Activated CD8-positive, alpha-beta T cell treated with anti-CD3 and anti-CD28 coated beads, Interleukin-2, amount 10 ng/mL, durations not matched to agents 7 days and 5 days (primary cell): ENCODE results near the gene ARHGEF38. TPM values are rescaled to one million over a fixed set of nuclear protein-coding genes. Genes with fewer than 3 reads are reported as not detected.

Experiments
- ATAC-seq: fragments of 150-1000 bp; cut with Tn5 transposase; one replicate; pipeline ENCODE4 v1.10.0; 2021; ENCODE audit warnings: moderate library complexity
- CTCF ChIA-PET: fragments of 350-600 bp; sonication (Branson Sonifier 250); formaldehyde crosslinking; loops from one replicate; lab custom pipeline; 2021; ENCODE audit warnings: antibody characterized with exemption; lab: Charles Lee
- POLR2A ChIA-PET: fragments of 350-600 bp; sonication (Branson Sonifier 250); formaldehyde crosslinking; loops from one replicate; lab custom pipeline; 2021; ENCODE audit warnings: antibody characterized with exemption; lab: Charles Lee
- DNase-seq: peaks from one replicate; pipeline ENCODE4 v3.0.0-alpha.2; 2020
- H3K27ac Mint-ChIP-seq: one replicate; pipeline ENCODE4 v1.8.0; 2021; ENCODE audit warnings: mild to moderate bottlenecking, mixed read lengths
- H3K27me3 Mint-ChIP-seq: one replicate; pipeline ENCODE4 v1.8.0; 2021; ENCODE audit warnings: low read depth, mixed read lengths
- H3K36me3 Mint-ChIP-seq: one replicate; pipeline ENCODE4 v1.8.0; 2021; ENCODE audit warnings: low read depth, mixed read lengths
- H3K4me1 Mint-ChIP-seq: one replicate; pipeline ENCODE4 v1.8.0; 2021; ENCODE audit warnings: low read depth, mixed read lengths
- H3K4me3 Mint-ChIP-seq: one replicate; pipeline ENCODE4 v1.8.0; 2021; ENCODE audit warnings: mild to moderate bottlenecking, mixed read lengths
- H3K9me3 Mint-ChIP-seq: one replicate; pipeline ENCODE4 v1.8.0; 2022; ENCODE audit warnings: mixed read lengths; ENCODE audit not compliant: insufficient read depth
- total RNA-seq, 2 experiments: library from RNA; stranded (reverse); gene quantifications; one replicate each; pipeline ENCODE4 v1.2.3, GENCODE V29; 2021

Gene ARHGEF38
- total RNA-seq, 2 experiments from 2014 or later = not detected

GRCh38 chr4:105543346-105543745 is 9.1 kb upstream of the ARHGEF38 start:
- POLR2A ChIA-PET = no interaction called here
- no peak for ATAC-seq

GRCh38 chr4:105543881-105544280 is 8.5 kb upstream of the ARHGEF38 start:
- no peak for ATAC-seq
- Mint-ChIP-seq H3K36me3 (no peaks in the 10 kb centered on the region), H3K4me3 (no peak overlapping the region), H3K27me3 (no peaks in the 10 kb centered on the region), H3K27ac (no peak overlapping the region), H3K9me3 (no peaks in the 10 kb centered on the region), H3K4me1 (peaks cover 2% of the 10 kb centered on the region)
- no peak for DNase-seq
- CTCF ChIA-PET = interaction anchor here (1.4 to 1.5 kb wide), 2 partner anchors 23 to 70 kb away, joined by 4 to 6 read pairs; partner anchors contain the start of gene PPA2
- POLR2A ChIA-PET = interaction anchor here (0.6 kb wide), 1 partner anchor 21 kb away, joined by 3 read pairs; no protein-coding TSS in a partner anchor

More at GRCh38 chr4:105543346-105543745, 9.1 kb upstream of the ARHGEF38 start:
- Mint-ChIP-seq H3K27ac (no peak overlapping the region), H3K27me3 (peaks cover 2% of the 10 kb centered on the region), H3K36me3 (no peaks in the 10 kb centered on the region), H3K9me3 (no peaks in the 10 kb centered on the region), H3K4me3 (no peak overlapping the region), H3K4me1 (peaks cover 2% of the 10 kb centered on the region)
- DNase-seq = no peak
- CTCF ChIA-PET = interaction anchor here (1.4 kb wide), 1 partner anchor 69 kb away, joined by 6 read pairs; the partner anchor contains the start of gene PPA2

GRCh38 chr4:105544520-105545286 is 7.7 kb upstream of the ARHGEF38 start:
- no peaks in the 10 kb centered on the region for H3K27me3 Mint-ChIP-seq
- H3K4me3 Mint-ChIP-seq = no peak overlapping the region
- POLR2A ChIA-PET = interaction anchor here (0.6 kb wide), 1 partner anchor 20 kb away, joined by 3 read pairs; no protein-coding TSS in a partner anchor
- DNase-seq = no peak
- H3K4me1 Mint-ChIP-seq = peaks cover 2% of the 10 kb centered on the region
- no peak overlapping the region for H3K27ac Mint-ChIP-seq
- no peak for ATAC-seq
- no peaks in the 10 kb centered on the region for H3K36me3 Mint-ChIP-seq
- CTCF ChIA-PET = interaction anchor here (1.4 to 1.5 kb wide), 2 partner anchors 24 to 71 kb away, joined by 4 to 6 read pairs; partner anchors contain the start of gene PPA2
- H3K9me3 Mint-ChIP-seq = no peaks in the 10 kb centered on the region

- H3K4me1 Mint-ChIP-seq = peaks cover 2% of the 10 kb centered on the region
- H3K36me3 Mint-ChIP-seq = no peaks in the 10 kb centered on the region
- ChIA-PET CTCF (no interaction called here), POLR2A (no interaction called here)
- DNase-seq (no peak), ATAC-seq (no peak)
- no peak overlapping the region for H3K4me3 Mint-ChIP-seq
- H3K27me3 Mint-ChIP-seq = no peaks in the 10 kb centered on the region
- no peaks in the 10 kb centered on the region for H3K9me3 Mint-ChIP-seq
- H3K27ac Mint-ChIP-seq = no peak overlapping the region
These were observed 6.3 kb upstream of the ARHGEF38 start for GRCh38 chr4:105546086-105546485.

GRCh38 chr4:105547769-105548168 is 4.7 kb upstream of the ARHGEF38 start:
- Mint-ChIP-seq H3K27ac (no peak overlapping the region), H3K27me3 (no peaks in the 10 kb centered on the region), H3K4me3 (no peak overlapping the region), H3K36me3 (no peaks in the 10 kb centered on the region), H3K4me1 (no peaks in the 10 kb centered on the region), H3K9me3 (no peaks in the 10 kb centered on the region)
- ATAC-seq = no peak
- ChIA-PET POLR2A (no interaction called here), CTCF (no interaction called here)
- no peak for DNase-seq

GRCh38 chr4:105548483-105548882 is 3.9 kb upstream of the ARHGEF38 start:
- no peak overlapping the region for H3K4me3 Mint-ChIP-seq
- POLR2A ChIA-PET = no interaction called here
- no peak for DNase-seq
- no peaks in the 10 kb centered on the region for H3K9me3 Mint-ChIP-seq
- H3K4me1 Mint-ChIP-seq = no peaks in the 10 kb centered on the region
- CTCF ChIA-PET = no interaction called here
- no peaks in the 10 kb centered on the region for H3K36me3 Mint-ChIP-seq
- no peak for ATAC-seq
- H3K27me3 Mint-ChIP-seq = peaks cover 3% of the 10 kb centered on the region
- no peak overlapping the region for H3K27ac Mint-ChIP-seq

GRCh38 chr4:105550641-105551040 is 1.8 kb upstream of the ARHGEF38 start:
- Mint-ChIP-seq H3K27me3 (peaks cover 10% of the 10 kb centered on the region), H3K4me3 (no peak overlapping the region), H3K9me3 (no peaks in the 10 kb centered on the region), H3K4me1 (no peaks in the 10 kb centered on the region), H3K36me3 (no peaks in the 10 kb centered on the region), H3K27ac (no peak overlapping the region)
- ChIA-PET POLR2A (no interaction called here), CTCF (no interaction called here)
- ATAC-seq (no peak), DNase-seq (no peak)

GRCh38 chr4:105555409-105555808 is 3.0 kb downstream of the ARHGEF38 start:
- POLR2A ChIA-PET = no interaction called here
- H3K4me3 Mint-ChIP-seq = no peak overlapping the region
- ATAC-seq (no peak), DNase-seq (no peak)
- H3K27me3 Mint-ChIP-seq = peaks cover 14% of the 10 kb centered on the region
- CTCF ChIA-PET = no interaction called here
- H3K36me3 Mint-ChIP-seq = no peaks in the 10 kb centered on the region
- H3K27ac Mint-ChIP-seq = no peak overlapping the region
- H3K9me3 Mint-ChIP-seq = no peaks in the 10 kb centered on the region
- H3K4me1 Mint-ChIP-seq = no peaks in the 10 kb centered on the region

GRCh38 chr4:105556206-105556605 is 3.8 kb downstream of the ARHGEF38 start:
- no peaks in the 10 kb centered on the region for H3K4me1 Mint-ChIP-seq
- ATAC-seq (no peak), DNase-seq (no peak)
- no peak overlapping the region for H3K4me3 Mint-ChIP-seq
- no peaks in the 10 kb centered on the region for H3K36me3 Mint-ChIP-seq
- peaks cover 14% of the 10 kb centered on the region for H3K27me3 Mint-ChIP-seq
- ChIA-PET POLR2A (interaction anchor here (0.5 kb wide), 1 partner anchor 395 kb away, joined by 3 read pairs; no protein-coding TSS in a partner anchor), CTCF (no interaction called here)
- no peaks in the 10 kb centered on the region for H3K9me3 Mint-ChIP-seq
- H3K27ac Mint-ChIP-seq = no peak overlapping the region

- POLR2A ChIA-PET = no interaction called here
- no peak overlapping the region for H3K27ac Mint-ChIP-seq
- H3K4me1 Mint-ChIP-seq = no peaks in the 10 kb centered on the region
- peaks cover 15% of the 10 kb centered on the region for H3K27me3 Mint-ChIP-seq
- no peak overlapping the region for H3K4me3 Mint-ChIP-seq
- no peaks in the 10 kb centered on the region for H3K9me3 Mint-ChIP-seq
- no peaks in the 10 kb centered on the region for H3K36me3 Mint-ChIP-seq
- DNase-seq (no peak), ATAC-seq (no peak)
- CTCF ChIA-PET = no interaction called here
These were observed 5.9 kb downstream of the ARHGEF38 start for GRCh38 chr4:105558277-105558676.

- CTCF ChIA-PET = no interaction called here
- Mint-ChIP-seq H3K36me3 (no peaks in the 10 kb centered on the region), H3K27ac (no peak overlapping the region), H3K4me3 (no peak overlapping the region), H3K9me3 (no peaks in the 10 kb centered on the region), H3K4me1 (no peaks in the 10 kb centered on the region), H3K27me3 (peaks cover 7% of the 10 kb centered on the region)
- POLR2A ChIA-PET = no interaction called here
- ATAC-seq (no peak), DNase-seq (no peak)
These were observed 8.0 kb downstream of the ARHGEF38 start for GRCh38 chr4:105560421-105560848.

- DNase-seq (no peak), ATAC-seq (no peak)
- Mint-ChIP-seq H3K4me1 (no peaks in the 10 kb centered on the region), H3K27ac (no peak overlapping the region), H3K4me3 (no peak overlapping the region), H3K27me3 (peaks cover 3% of the 10 kb centered on the region), H3K9me3 (no peaks in the 10 kb centered on the region), H3K36me3 (no peaks in the 10 kb centered on the region)
- POLR2A ChIA-PET = no interaction called here
- CTCF ChIA-PET = no interaction called here
These were observed 10.9 kb downstream of the ARHGEF38 start for GRCh38 chr4:105563352-105563751.
